K562 (cell line): Measurements from ENCODE around the gene CMA1. TPM values are rescaled to one million over a fixed set of nuclear protein-coding genes. Genes with fewer than 3 reads are reported as not detected.
A peak's percentile ranks its signal among the peaks of the same experiment; 100 is the strongest.

Experiments
- ATAC-seq: fragments of 200-7000 bp; cut with Tn5 transposase; 3 replicates; pipeline ENCODE4 v1.9.1; 2020; ENCODE audit warnings: moderate library complexity
- BruUV-seq: library from RNA; stranded (reverse); fragments of 400-500 nt; replicated peaks from 2 replicates; lab custom pipeline; 2021; lab: Mats Ljungman, UMichigan
- CTCF ChIA-PET: fragments of 300-600 bp; formaldehyde crosslinking; extraction: SDS; loops from one replicate; lab custom pipeline; 2021; ENCODE audit warnings: low intra/inter-chr PET ratio; lab: Yijun Ruan, JAX
- POLR2A ChIA-PET: fragments of 300-600, 350-650 bp; sonication (Branson Sonifier 250); formaldehyde crosslinking; extraction: SDS; loops from one replicate; lab custom pipeline; 2021; ENCODE audit warnings: antibody characterized with exemption, inconsistent platforms; lab: Yijun Ruan, JAX
- DNase-seq, 4 experiments: peaks; one replicate each; pipeline versions ENCODE4 v3.0.0 to v3.0.0-alpha.2; 2011 to 2018; ENCODE audit warnings: low spot score in 3 of 4, mixed read lengths in 3 of 4; ENCODE audit errors: extremely low read depth in 1 of 4
- FAIRE-seq: peaks from 2 replicates; lab custom pipeline; 2011; peaks lifted over from hg19 to GRCh38; lab: Jason Lieb, UNC
- H2AFZ ChIP-seq: 2 replicates; pipeline ENCODE4 v1.6.0; 2011; ENCODE audit warnings: low read depth, low read length, control low read depth, inconsistent platforms
- H3K27ac ChIP-seq: fragments of 200-600 bp; 3 replicates; pipeline ENCODE4 v1.8.0; 2011; ENCODE audit warnings: low read depth, mild to moderate bottlenecking, control low read depth, inconsistent platforms, low read length, moderate library complexity, mixed read lengths; ENCODE audit errors: extremely low read depth
- H3K27me3 ChIP-seq, 2 experiments: fragments of 300-600 bp in 1 of 2; 2 replicates in 1 of 2; 3 replicates in 1 of 2; pipeline versions ENCODE4 v1.6.0 to v1.8.0; 2011; ENCODE audit warnings: inconsistent platforms in 2 of 2, low read length in 2 of 2, mild to moderate bottlenecking in 1 of 2, mixed read lengths in 1 of 2, moderate library complexity in 1 of 2; ENCODE audit not compliant: control insufficient read depth in 2 of 2, insufficient read depth in 2 of 2
- H3K36me3 ChIP-seq: fragments of 300-600 bp; 3 replicates; pipeline ENCODE4 v1.8.0; 2011; ENCODE audit warnings: mild to moderate bottlenecking, low read length, inconsistent platforms; ENCODE audit not compliant: control insufficient read depth, insufficient read depth
- H3K4me1 ChIP-seq, 2 experiments: fragments of 200-600 bp in 1 of 2; replicated peaks in 1 of 2; 2 replicates in 1 of 2; 3 replicates in 1 of 2; pipeline versions ENCODE4 v1.5.1 to v1.8.0; 2011; ENCODE audit warnings: inconsistent platforms in 2 of 2, low read length in 2 of 2, mild to moderate bottlenecking in 1 of 2, mixed read lengths in 1 of 2, moderate library complexity in 1 of 2; ENCODE audit not compliant: control insufficient read depth in 2 of 2, insufficient read depth in 2 of 2
- H3K4me2 ChIP-seq: 2 replicates; pipeline ENCODE4 v1.6.1; 2011; ENCODE audit warnings: low read length, control low read depth, inconsistent platforms, mixed read lengths; ENCODE audit not compliant: insufficient read depth
- H3K4me3 ChIP-seq: fragments of 200-600 bp; sonication (generic), shearing (Covaris generic); 2 replicates; pipeline ENCODE4 v1.5.1; 2016; ENCODE audit warnings: control low read depth, inconsistent platforms
- H3K79me2 ChIP-seq: fragments of 200-600 bp; 3 replicates; pipeline ENCODE4 v1.8.0; 2011; ENCODE audit warnings: low read length, inconsistent platforms; ENCODE audit not compliant: control insufficient read depth, insufficient read depth
- H3K9ac ChIP-seq, 2 experiments: 2 replicates each; pipeline versions ENCODE4 v1.6.0 to v1.6.1; 2011; ENCODE audit warnings: low read depth in 2 of 2, low read length in 2 of 2, control low read depth in 1 of 2, inconsistent platforms in 1 of 2, mild to moderate bottlenecking in 1 of 2, mixed read lengths in 1 of 2; ENCODE audit not compliant: insufficient read depth in 1 of 2
- H3K9me1 ChIP-seq: one replicate; pipeline ENCODE4 v1.6.0; 2011; ENCODE audit warnings: inconsistent platforms, mild to moderate bottlenecking, low read length, moderate library complexity; ENCODE audit not compliant: control insufficient read depth, insufficient read depth
- H3K9me3 ChIP-seq: replicated peaks from 2 replicates; pipeline ENCODE4 v1.5.1; 2011; ENCODE audit warnings: low read depth, low read length, inconsistent platforms; ENCODE audit not compliant: control insufficient read depth, insufficient read depth
- H4K20me1 ChIP-seq: replicated peaks from 2 replicates; pipeline ENCODE4 v1.6.1; 2011; ENCODE audit warnings: low read length, inconsistent platforms, mixed read lengths; ENCODE audit not compliant: control insufficient read depth, insufficient read depth
- CXXC5 ChIP-seq: fragments of 250-450 bp; sonication (Bioruptor Pico); IDR thresholded peaks from 2 replicates; pipeline ENCODE4 v1.8.0; 2022; ENCODE audit warnings: inconsistent platforms, mild to moderate bottlenecking, moderate library complexity
- DACH1 ChIP-seq: fragments of 450-650 bp; IDR thresholded peaks from 2 replicates; pipeline ENCODE4 v1.6.1; 2018; ENCODE audit not compliant: partially characterized antibody
- EHMT2 ChIP-seq: fragments of 450-650 bp; IDR thresholded peaks from 2 replicates; pipeline ENCODE4 v1.6.1; 2018; ENCODE audit warnings: antibody characterized with exemption
- EZH2 ChIP-seq: IDR thresholded peaks from 2 replicates; pipeline ENCODE4 v1.6.1; 2012; ENCODE audit warnings: low read depth, mild to moderate bottlenecking, inconsistent platforms, low read length, borderline replicate concordance
- PREB ChIP-seq: sonication (generic); formaldehyde crosslinking; IDR thresholded peaks from 2 replicates; pipeline ENCODE4 v1.8.1; 2023; ENCODE audit warnings: mild to moderate bottlenecking, missing genetic modification reagents
- SLC30A9 ChIP-seq: fragments of 250-450 bp; sonication (Bioruptor Pico); IDR thresholded peaks from 2 replicates; pipeline ENCODE4 v1.8.0; 2022; ENCODE audit warnings: mild to moderate bottlenecking, moderate library complexity
- SMAD2 ChIP-seq: fragments of 150-350 bp; IDR thresholded peaks from 2 replicates; pipeline ENCODE4 v1.6.1; 2014; ENCODE audit warnings: low read depth, mild to moderate bottlenecking, low read length
- ZNF121 ChIP-seq: sonication (generic); formaldehyde crosslinking; conservative IDR thresholded peaks from 2 replicates; pipeline ENCODE4 v1.8.0; 2022; ENCODE audit warnings: missing genetic modification reagents
- ZNF431 ChIP-seq: sonication (generic); formaldehyde crosslinking; IDR thresholded peaks from 2 replicates; pipeline ENCODE4 v1.8.0; 2022; ENCODE audit warnings: mild to moderate bottlenecking, missing genetic modification reagents
- ZNF699 ChIP-seq: fragments of 250-450 bp; sonication (Bioruptor Pico); IDR thresholded peaks from 2 replicates; pipeline ENCODE4 v1.8.0; 2021; ENCODE audit warnings: mild to moderate bottlenecking, moderate library complexity; ENCODE audit not compliant: insufficient replicate concordance
- WGBS: fragments of 100-300 bp; shearing (Covaris generic); methylation state at CpG from one replicate; pipeline ENCODE4 v1.1.6; 2016; ENCODE audit warnings: low coverage, mixed read lengths; ENCODE audit not compliant: insufficient coverage; ENCODE audit errors: missing lambda C conversion rate; 5-methylcytosine and 5-hydroxymethylcytosine counted together
- in situ Hi-C: fragments of 300-500 bp; cut with MboI; formaldehyde crosslinking; loops from 4 replicates; pipeline ENCODE4 v1.15.0; 2018; ENCODE audit warnings: inconsistent platforms, mixed read lengths
- intact Hi-C: fragments of 100-400 bp; cut with micrococcal nuclease; formaldehyde crosslinking; loops from 2 replicates; pipeline ENCODE4 v1.14.2; 2022
- polyA plus RNA-seq, 8 experiments: library from polyadenylated mRNA; depleted of rRNA in 4 of 8; stranded (reverse) in 5 of 8; unstranded in 3 of 8; fragments of >200 nt; fragmentation: Nextera tagmentation in 2 of 8; fragmentation: Illumina TruSeq in 1 of 8; extraction: Ambion mirVana in 2 of 8; extraction: Trizol in 1 of 8; gene quantifications; 2 replicates each; pipeline versions ENCODE4 v1.2.1 to v1.2.3, GENCODE V29; 2011 to 2014; ENCODE audit warnings: inconsistent platforms in 1 of 8, missing spikeins in 1 of 8
- total RNA-seq, 7 experiments: library from RNA; depleted of rRNA in 6 of 7; stranded (reverse); fragments of >200 nt in 6 of 7; fragmentation: Illumina TruSeq in 2 of 7; extraction: Trizol in 2 of 7; gene quantifications; 2 replicates each; pipeline versions ENCODE4 v1.2.1 to v1.2.3, GENCODE V29; 2011 to 2021; ENCODE audit warnings: low replicate concordance in 1 of 7
- TF ChIP-seq, protein P1 (sequence below): fragments of 250-450 bp; sonication (Bioruptor Pico); IDR thresholded peaks from 2 replicates; pipeline ENCODE4 v1.8.0; 2021; ENCODE audit warnings: moderate library complexity, mild to moderate bottlenecking, inconsistent platforms
- TF ChIP-seq, protein P2 (sequence below): fragments of 250-450 bp; sonication (Bioruptor Pico); IDR thresholded peaks from 2 replicates; pipeline ENCODE4 v1.8.0; 2021; ENCODE audit warnings: borderline replicate concordance, mild to moderate bottlenecking, moderate library complexity; ENCODE audit not compliant: poor library complexity, severe bottlenecking

CMA1 gene
- total and polyA plus RNA-seq, 9 of the 15 experiments (the other 6 are each of a cell fraction or from before 2014, with no cell fraction given): not detected

DNA sequence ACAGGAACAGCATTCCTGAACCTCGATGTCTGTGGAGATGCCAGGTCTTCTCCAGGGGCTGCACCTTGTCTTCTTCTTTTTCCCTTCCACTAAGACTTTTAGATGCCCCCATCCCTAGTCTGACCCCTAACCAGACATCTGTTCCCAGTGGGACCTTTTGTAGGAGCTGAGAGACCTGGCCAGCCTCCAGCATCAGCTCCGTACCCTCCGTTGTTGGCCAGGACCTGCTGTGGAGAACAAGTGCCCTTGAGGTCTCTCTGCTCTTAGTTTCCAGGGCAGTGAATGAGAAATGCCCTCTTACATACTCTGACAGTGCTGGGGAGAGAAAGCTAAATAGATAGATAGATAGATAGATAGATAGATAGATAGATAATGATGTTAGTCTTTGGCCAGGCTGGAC lies 48.7 kb downstream of the CMA1 start:
- Histone ChIP-seq H3K4me1 (no peaks in the 10 kb centered on the region; a peak in 2 of 5 replicates), H3K9ac (no peak overlapping the region), H3K9me1 (no peaks in the 10 kb centered on the region), H3K79me2 (no peaks in the 10 kb centered on the region), H4K20me1 (no peaks in the 10 kb centered on the region), H2AFZ (no peak overlapping the region), H3K27me3 (no peaks in the 10 kb centered on the region), H3K27ac (no peak overlapping the region), H3K9me3 (no peaks in the 10 kb centered on the region), H3K36me3 (no peaks in the 10 kb centered on the region), H3K4me2 (no peak overlapping the region), H3K4me3 (no peak overlapping the region)
- no peak for ATAC-seq
- POLR2A ChIA-PET: no interaction called here
- WGBS: 0% methylated on average over 1 of the region's 3 CpGs
- in situ Hi-C loops (no loop called here), intact Hi-C loops (no loop called here)
- TF ChIP-seq CXXC5 (CRISPR knock-in tag) (no peak), DACH1 (peak; percentile 9)
- BruUV-seq: no TSS peak
- no peak for DNase-seq
- no peak for FAIRE-seq
- CTCF ChIA-PET: no interaction called here

DNA sequence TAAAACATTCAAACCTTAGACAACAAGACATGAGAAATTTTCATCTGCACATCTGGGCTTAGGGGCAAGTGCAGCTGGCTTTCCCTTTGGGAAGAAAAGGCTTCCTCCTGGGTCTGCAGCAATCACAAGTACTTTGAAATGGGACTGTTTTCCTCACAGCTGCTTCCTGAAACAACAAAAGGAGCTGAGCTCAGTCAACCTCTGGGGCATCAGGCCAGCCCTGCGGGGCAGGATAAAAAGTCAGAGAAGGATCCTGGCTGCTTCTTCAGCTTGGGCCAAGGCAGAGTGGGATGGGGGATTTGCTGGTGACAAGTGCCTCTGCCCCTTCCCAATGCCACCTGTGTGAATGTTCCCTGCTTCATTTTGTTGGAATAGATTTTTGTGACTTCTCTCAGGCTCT lies 49.3 kb downstream of the CMA1 start:
- Histone ChIP-seq H3K4me2 (no peak overlapping the region), H3K79me2 (no peaks in the 10 kb centered on the region), H3K9me1 (no peaks in the 10 kb centered on the region), H3K27ac (no peak overlapping the region), H4K20me1 (no peaks in the 10 kb centered on the region), H3K4me1 (no peaks in the 10 kb centered on the region; a peak in 2 of 5 replicates), H2AFZ (no peak overlapping the region), H3K9me3 (no peaks in the 10 kb centered on the region), H3K36me3 (no peaks in the 10 kb centered on the region), H3K4me3 (no peak overlapping the region), H3K9ac (no peak overlapping the region), H3K27me3 (no peaks in the 10 kb centered on the region)
- WGBS: 50% methylated on average over 1 of the region's 1 CpG
- no TSS peak for BruUV-seq
- intact Hi-C loops: no loop called here
- ChIA-PET POLR2A (interaction anchor here (0.8 kb wide), 1 partner anchor 24 kb away, joined by 3 read pairs; no protein-coding TSS in a partner anchor), CTCF (no interaction called here)
- DNase-seq: no peak
- ATAC-seq: no peak
- FAIRE-seq: no peak
- in situ Hi-C loops: no loop called here
- no peak for TF ChIP-seq ZNF699 (CRISPR knock-in tag)
- no peak for TF ChIP-seq EHMT2
- no peak for TF ChIP-seq SLC30A9
- no peak for TF ChIP-seq PREB (CRISPR knock-in tag)
- TF ChIP-seq ZNF431 (CRISPR knock-in tag): no peak
- TF ChIP-seq, protein P1, sequence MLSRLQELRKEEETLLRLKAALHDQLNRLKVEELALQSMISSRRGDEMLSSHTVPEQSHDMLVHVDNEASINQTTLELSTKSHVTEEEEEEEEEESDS (CRISPR knock-in tag): no peak
- TF ChIP-seq SMAD2: no peak
- no peak for TF ChIP-seq EZH2
- TF ChIP-seq, protein P2, sequence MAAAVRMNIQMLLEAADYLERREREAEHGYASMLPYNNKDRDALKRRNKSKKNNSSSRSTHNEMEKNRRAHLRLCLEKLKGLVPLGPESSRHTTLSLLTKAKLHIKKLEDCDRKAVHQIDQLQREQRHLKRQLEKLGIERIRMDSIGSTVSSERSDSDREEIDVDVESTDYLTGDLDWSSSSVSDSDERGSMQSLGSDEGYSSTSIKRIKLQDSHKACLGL (CRISPR knock-in tag): no peak
- TF ChIP-seq ZNF121 (CRISPR knock-in tag): no peak
